Right atrium auricular region (tissue), 2 donors: ENCODE results near the gene ERF. TPM values are rescaled to one million over a fixed set of nuclear protein-coding genes. Genes with fewer than 3 reads are reported as not detected.

Source experiments
- DNase-seq: peaks from one replicate; pipeline ENCODE4 v3.0.0-alpha.2; 2019; ENCODE audit warnings: low spot score
- H3K27ac ChIP-seq, 2 donors: fragments of 200-600 bp; sonication (generic); 1 replicate in 1 of 2; 2 replicates in 1 of 2; pipeline ENCODE4 v1.5.1; 2016 to 2019
- H3K27me3 ChIP-seq, 2 donors: fragments of 200-600 bp; sonication (generic); one replicate each; pipeline versions ENCODE4 v1.5.1 to v1.6.0; 2017 to 2019
- H3K36me3 ChIP-seq: fragments of 200-600 bp; sonication (generic); one replicate; pipeline ENCODE4 v1.5.1; 2016
- H3K4me1 ChIP-seq, 2 donors: fragments of 200-600 bp; sonication (generic); one replicate each; pipeline versions ENCODE4 v1.5.1 to v1.6.0; 2017 to 2019
- H3K4me3 ChIP-seq, 2 donors: fragments of 200-600 bp; sonication (generic); 1 replicate in 1 of 2; 2 replicates in 1 of 2; pipeline ENCODE4 v1.5.1; 2017 to 2019; ENCODE audit warnings: mild to moderate bottlenecking in 1 of 2, moderate library complexity in 1 of 2
- H3K9me3 ChIP-seq, 2 donors: fragments of 200-600 bp; sonication (generic); one replicate each; pipeline ENCODE4 v1.5.1; 2019
- total RNA-seq, 2 donors: library from RNA; depleted of rRNA; stranded (reverse); fragments of >200 nt; gene quantifications; one replicate each; pipeline ENCODE4 v1.1.0, GENCODE V29; 2016
- TF ChIP-seq, protein P1 (sequence below), 2 donors: fragments of 200-600 bp; sonication (generic); IDR thresholded peaks; one replicate each; pipeline ENCODE4 v1.5.1; 2019; ENCODE audit warnings: antibody characterized with exemption in 2 of 2

Gene ERF
- total RNA-seq, 2 donors from 2014 or later = 26.8 to 34.9 TPM

DNA sequence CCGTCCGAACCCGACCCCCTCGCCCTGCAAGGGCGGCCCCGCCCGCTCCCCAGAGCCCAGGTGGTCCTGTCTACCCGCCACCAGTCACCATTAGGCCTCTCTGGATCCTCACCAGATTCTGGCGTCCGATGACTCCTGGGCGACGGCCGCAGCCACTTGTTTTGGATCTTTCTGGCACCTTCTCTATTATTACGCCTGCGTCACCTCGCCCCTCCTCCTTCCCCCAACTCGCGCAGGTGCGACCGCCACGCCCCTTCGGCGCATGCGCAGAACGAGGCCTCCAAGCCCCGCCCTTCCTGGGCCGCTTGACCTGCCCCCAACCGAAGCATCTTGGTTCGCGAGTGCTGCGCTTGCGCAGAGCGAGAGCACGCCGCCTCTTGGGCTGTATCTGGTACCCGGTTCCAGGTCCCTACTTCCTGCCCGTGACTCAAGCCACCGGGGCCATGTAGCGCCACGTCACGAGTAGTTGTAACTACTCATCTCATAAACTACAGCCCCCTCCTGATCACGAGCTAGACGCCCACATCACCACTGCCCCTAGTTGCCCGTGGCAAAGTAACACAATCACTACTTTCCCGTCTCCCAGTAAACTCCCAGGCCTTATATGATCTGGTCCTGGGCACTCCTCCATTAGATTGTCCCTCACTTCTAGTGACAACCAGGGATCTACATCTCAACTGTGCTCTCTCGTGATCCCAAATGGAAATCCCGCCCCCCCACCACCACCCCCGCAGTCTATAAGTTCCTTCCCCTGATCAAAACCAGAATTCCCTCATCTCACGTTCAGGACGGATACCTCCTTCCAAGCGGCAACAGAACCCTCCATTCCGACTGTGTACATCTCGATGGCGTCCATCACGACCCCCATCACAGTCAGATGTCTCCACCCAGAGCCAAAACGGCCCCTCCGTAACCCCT is 37.1 kb downstream of the ERF start, which contains the start of gene DEDD2:
Gene DEDD2 (minus strand): TSS at position 158 of the 918 bp plus-strand sequence. CDS start 670 bp downstream, outside the sequence.
- H3K4me1 ChIP-seq = peaks cover 0 to 52% of the 10 kb centered on the region in 2 donors
- DNase-seq = peak; percentile 98
- TF ChIP-seq, protein P1, sequence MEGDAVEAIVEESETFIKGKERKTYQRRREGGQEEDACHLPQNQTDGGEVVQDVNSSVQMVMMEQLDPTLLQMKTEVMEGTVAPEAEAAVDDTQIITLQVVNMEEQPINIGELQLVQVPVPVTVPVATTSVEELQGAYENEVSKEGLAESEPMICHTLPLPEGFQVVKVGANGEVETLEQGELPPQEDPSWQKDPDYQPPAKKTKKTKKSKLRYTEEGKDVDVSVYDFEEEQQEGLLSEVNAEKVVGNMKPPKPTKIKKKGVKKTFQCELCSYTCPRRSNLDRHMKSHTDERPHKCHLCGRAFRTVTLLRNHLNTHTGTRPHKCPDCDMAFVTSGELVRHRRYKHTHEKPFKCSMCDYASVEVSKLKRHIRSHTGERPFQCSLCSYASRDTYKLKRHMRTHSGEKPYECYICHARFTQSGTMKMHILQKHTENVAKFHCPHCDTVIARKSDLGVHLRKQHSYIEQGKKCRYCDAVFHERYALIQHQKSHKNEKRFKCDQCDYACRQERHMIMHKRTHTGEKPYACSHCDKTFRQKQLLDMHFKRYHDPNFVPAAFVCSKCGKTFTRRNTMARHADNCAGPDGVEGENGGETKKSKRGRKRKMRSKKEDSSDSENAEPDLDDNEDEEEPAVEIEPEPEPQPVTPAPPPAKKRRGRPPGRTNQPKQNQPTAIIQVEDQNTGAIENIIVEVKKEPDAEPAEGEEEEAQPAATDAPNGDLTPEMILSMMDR (IDR thresholded peaks at IDR 0.05) = peak in 1 of 2 donors; percentile 16

DNA sequence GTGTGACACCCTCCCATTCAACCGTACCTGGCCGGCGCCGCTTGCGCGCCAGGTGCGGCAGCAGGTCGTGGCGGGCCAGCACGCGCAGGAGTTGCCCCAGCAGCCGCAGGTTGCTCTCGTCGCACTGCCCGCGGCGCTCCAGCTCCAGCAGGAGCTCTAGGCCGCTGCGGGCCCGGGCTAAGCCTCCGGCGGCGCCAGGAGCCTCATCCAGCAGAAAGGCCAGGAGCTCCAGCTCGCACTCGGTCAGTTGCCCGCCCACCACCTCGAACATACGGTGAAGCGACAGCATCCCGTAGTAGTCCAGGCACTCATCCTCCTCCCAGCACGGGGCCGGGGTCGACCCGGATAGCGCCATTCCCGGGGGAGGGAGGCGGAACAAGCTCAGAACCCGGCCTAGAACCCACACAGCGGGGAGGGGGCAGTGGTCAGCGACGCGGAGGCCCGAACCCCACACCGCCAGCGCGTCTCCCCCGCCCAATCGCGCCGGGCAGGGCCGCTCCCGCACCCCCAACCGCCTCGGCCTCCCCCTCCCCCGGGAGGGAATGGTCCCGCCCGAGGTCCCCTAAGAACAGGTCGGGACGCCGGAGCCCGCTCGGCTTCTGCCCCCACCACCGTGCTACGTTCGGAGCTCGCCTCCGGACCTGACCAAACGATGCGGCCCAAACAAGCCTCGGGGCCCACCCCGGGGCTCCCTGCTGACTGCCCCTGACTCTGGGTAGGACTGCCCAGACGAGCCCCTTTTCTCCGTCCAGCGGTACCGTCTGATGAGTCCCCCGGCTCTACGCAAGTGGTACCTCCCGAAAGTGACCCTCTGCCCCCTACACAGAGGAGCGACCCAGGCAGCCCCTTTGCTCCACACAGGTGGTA is 38.0 kb downstream of the ERF start:
- peaks cover 0 to 47% of the 10 kb centered on the region in 2 donors for H3K4me1 ChIP-seq
- DNase-seq = no peak

More for the DNA sequence above, 37.1 kb downstream of the ERF start, which contains the start of gene DEDD2:
- H3K36me3 ChIP-seq = peaks cover 6% of the 10 kb centered on the region
- H3K4me3 ChIP-seq = peak within 1 kb of the TSS; percentile 76 to 92
- H3K27me3 ChIP-seq = no peaks in the 10 kb centered on the region
- peak within 1 kb of the TSS; percentile 93 to 94 for H3K27ac ChIP-seq
- H3K9me3 ChIP-seq = no peaks in the 10 kb centered on the region

DNA sequence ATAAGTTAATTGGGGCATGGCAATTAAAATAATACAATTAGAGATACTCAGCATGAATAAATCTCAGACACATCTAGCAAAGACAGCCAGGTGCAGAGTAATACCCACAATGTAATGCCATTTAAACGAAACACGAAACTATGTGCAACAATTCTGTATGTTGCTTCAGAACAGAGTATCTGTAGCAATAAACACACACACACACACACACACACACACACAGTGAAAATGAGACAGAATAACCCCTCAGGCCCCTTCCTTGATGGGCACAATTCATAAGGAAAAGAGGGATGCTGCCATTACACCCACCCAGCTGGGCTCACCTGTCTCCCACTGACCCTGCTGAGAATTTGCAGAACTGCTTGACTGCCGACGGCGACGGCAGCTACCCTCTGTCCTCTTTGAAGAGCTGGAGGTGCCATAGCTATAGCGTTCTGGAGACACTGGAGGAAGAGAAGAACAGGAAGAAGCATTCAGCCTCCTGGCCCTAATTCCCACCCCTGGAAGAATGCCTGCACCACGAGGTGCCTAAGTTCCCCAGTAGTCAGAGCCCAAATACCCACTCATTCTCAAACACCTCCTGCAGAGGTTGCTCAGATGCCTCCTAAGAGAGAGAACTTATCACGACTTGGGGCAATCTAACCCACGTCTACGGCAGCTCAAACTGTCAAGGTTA is 40.0 kb downstream of the ERF start:
- Histone ChIP-seq H3K4me1 (peaks cover 0 to 34% of the 10 kb centered on the region in 2 donors), H3K4me3 (no peak overlapping the region), H3K9me3 (no peaks in the 10 kb centered on the region), H3K36me3 (peaks cover 17% of the 10 kb centered on the region), H3K27ac (no peak overlapping the region), H3K27me3 (no peaks in the 10 kb centered on the region)
- TF ChIP-seq, protein P1 (IDR thresholded peaks at IDR 0.05) = no peak
- no peak for DNase-seq

More for the DNA sequence above, 38.0 kb downstream of the ERF start:
- Histone ChIP-seq H3K36me3 (peaks cover 11% of the 10 kb centered on the region), H3K27me3 (no peaks in the 10 kb centered on the region), H3K27ac (peak overlapping the region; percentile 93 to 94), H3K4me3 (peak overlapping the region; percentile 76 to 92), H3K9me3 (no peaks in the 10 kb centered on the region)
- TF ChIP-seq, protein P1 (IDR thresholded peaks at IDR 0.05) = no peak

DNA sequence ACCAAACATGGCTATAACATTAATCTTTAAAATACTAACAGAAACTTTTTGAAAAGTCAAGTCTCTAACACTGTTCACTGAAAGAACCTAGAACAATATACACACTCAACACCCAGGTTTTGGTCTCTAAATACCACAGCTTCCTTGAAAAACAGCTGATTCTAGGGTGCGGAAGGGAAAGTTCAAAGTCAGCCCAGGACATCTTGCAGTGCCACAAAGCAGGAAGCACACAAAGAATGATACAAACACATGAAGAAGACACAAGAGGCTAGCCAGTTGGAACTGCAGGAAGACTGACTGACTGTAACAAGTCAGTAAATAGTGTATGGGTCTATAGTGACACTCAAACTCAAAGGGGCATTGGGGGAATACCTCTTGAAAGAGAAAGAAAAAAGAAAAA is 42.0 kb downstream of the ERF start:
- H3K4me3 ChIP-seq = no peak overlapping the region
- peaks cover 35% of the 10 kb centered on the region for H3K36me3 ChIP-seq
- DNase-seq = no peak
- TF ChIP-seq, protein P1 (IDR thresholded peaks at IDR 0.05) = no peak
- peaks cover 0 to 17% of the 10 kb centered on the region in 2 donors for H3K4me1 ChIP-seq
- no peak overlapping the region for H3K27ac ChIP-seq
- H3K9me3 ChIP-seq = no peaks in the 10 kb centered on the region
- no peaks in the 10 kb centered on the region for H3K27me3 ChIP-seq

DNA sequence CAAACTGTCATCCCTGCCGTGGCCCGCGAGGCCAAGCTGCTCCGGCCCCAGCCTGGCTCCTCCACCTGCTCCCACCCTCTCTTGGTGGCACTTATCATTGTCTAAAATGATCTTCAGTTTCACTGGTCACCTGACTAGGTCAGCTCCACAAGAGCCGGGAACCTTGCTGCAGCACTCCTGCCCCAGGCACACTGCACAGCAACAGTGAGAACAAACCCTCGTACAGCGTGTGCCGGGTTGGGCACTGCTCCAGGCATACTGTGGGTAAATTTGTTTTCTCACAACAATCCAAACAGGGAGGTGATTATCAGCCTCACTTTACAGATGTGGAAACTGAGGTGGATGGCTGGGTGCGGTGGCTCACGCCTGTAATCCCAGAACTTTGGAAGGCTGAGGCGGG is 46.3 kb downstream of the ERF start:
- Histone ChIP-seq H3K36me3 (peaks cover 68% of the 10 kb centered on the region), H3K4me1 (no peaks in the 10 kb centered on the region), H3K27me3 (no peaks in the 10 kb centered on the region), H3K4me3 (no peak overlapping the region), H3K9me3 (no peaks in the 10 kb centered on the region), H3K27ac (no peak overlapping the region)
- no peak for DNase-seq
- TF ChIP-seq, protein P1 (IDR thresholded peaks at IDR 0.05) = no peak
